OCI-LY3 (cell line): Measurements from ENCODE around the gene HSPA12A.

Experiments
- H2AFZ ChIP-seq: fragments of 200-600, 300-600 bp; shearing (Covaris generic); 2 replicates; pipeline ENCODE4 v1.6.0; 2014; ENCODE audit warnings: antibody characterized with exemption, low read depth, low read length
- H3K27ac ChIP-seq: fragments of 200-600, 300-600 bp; sonication (generic); 2 replicates; pipeline ENCODE4 v1.5.1; 2014; ENCODE audit warnings: mild to moderate bottlenecking, low read length, moderate library complexity, mixed read lengths
- H3K27me3 ChIP-seq: fragments of 200-600, 300-600 bp; sonication (generic); 2 replicates; pipeline ENCODE4 v1.6.1; 2014; ENCODE audit warnings: low read depth, low read length, mixed read lengths
- H3K36me3 ChIP-seq: fragments of 200-600, 300-600 bp; sonication (generic); replicated peaks from 2 replicates; pipeline ENCODE3; 2014; ENCODE audit warnings: low read depth, low read length, mixed read lengths
- H3K4me1 ChIP-seq: fragments of 300-600, 200-600 bp; sonication (generic); 2 replicates; pipeline ENCODE4 v1.6.1; 2014; ENCODE audit warnings: low read length, mixed read lengths
- H3K4me2 ChIP-seq: fragments of 200-600, 300-600 bp; sonication (generic); 2 replicates; pipeline ENCODE4 v1.6.1; 2014; ENCODE audit warnings: low read length, mixed read lengths
- H3K4me3 ChIP-seq: fragments of 300-600, 200-600 bp; sonication (generic); 2 replicates; pipeline ENCODE4 v1.5.1; 2014; ENCODE audit warnings: antibody characterized with exemption, mild to moderate bottlenecking, low read length, moderate library complexity
- H3K79me2 ChIP-seq: fragments of 300-600, 200-600 bp; shearing (Covaris generic); 2 replicates; pipeline ENCODE4 v1.6.1; 2014; ENCODE audit warnings: mild to moderate bottlenecking, low read length, mixed read lengths
- H3K9ac ChIP-seq: fragments of 300-600, 200-600 bp; shearing (Covaris generic); 2 replicates; pipeline ENCODE4 v1.6.0; 2014; ENCODE audit warnings: mild to moderate bottlenecking, low read length, moderate library complexity
- H3K9me3 ChIP-seq: fragments of 200-600, 300-600 bp; shearing (Covaris generic); 2 replicates; pipeline ENCODE4 v1.6.1; 2014; ENCODE audit warnings: low read length, mixed read lengths; ENCODE audit not compliant: insufficient read depth
- H4K20me1 ChIP-seq: fragments of 200-600, 300-600 bp; sonication (generic); 2 replicates; pipeline ENCODE4 v1.6.1; 2016; ENCODE audit warnings: low read length, mixed read lengths; ENCODE audit not compliant: insufficient read depth
- CTCF ChIP-seq: fragments of 200-600, 300-600 bp; sonication (generic); IDR thresholded peaks from 2 replicates; pipeline ENCODE4 v1.5.1; 2014; ENCODE audit warnings: antibody characterized with exemption, low read length, low read depth
- EZH2phosphoT487 ChIP-seq: fragments of 200-600 bp; shearing (Covaris generic); IDR thresholded peaks from 2 replicates; pipeline ENCODE4 v1.6.1; 2018; ENCODE audit warnings: antibody characterized with exemption, mixed run types, low read depth

The HSPA12A gene

GRCh38 chr10:116689744-116690143 lies 52.6 kb downstream of the HSPA12A start:
- H4K20me1 ChIP-seq, result no peaks in the 10 kb centered on the region
- TF ChIP-seq CTCF (no peak), EZH2phosphoT487 (no peak)
- H3K79me2 ChIP-seq, result no peaks in the 10 kb centered on the region
- no peaks in the 10 kb centered on the region for H3K9me3 ChIP-seq
- H2AFZ ChIP-seq, result no peak overlapping the region
- H3K4me3 ChIP-seq, result no peak overlapping the region
- H3K9ac ChIP-seq, result no peak overlapping the region
- H3K27ac ChIP-seq, result no peak overlapping the region
- no peak overlapping the region for H3K4me2 ChIP-seq
- no peaks in the 10 kb centered on the region for H3K4me1 ChIP-seq
- H3K36me3 ChIP-seq, result no peaks in the 10 kb centered on the region
- no peaks in the 10 kb centered on the region for H3K27me3 ChIP-seq

- no peak overlapping the region for H3K27ac ChIP-seq
- H2AFZ ChIP-seq, result no peak overlapping the region
- no peak for TF ChIP-seq CTCF
- TF ChIP-seq EZH2phosphoT487, result no peak
- H3K36me3 ChIP-seq, result no peaks in the 10 kb centered on the region
- no peak overlapping the region for H3K9ac ChIP-seq
- H3K79me2 ChIP-seq, result no peaks in the 10 kb centered on the region
- no peak overlapping the region for H3K4me3 ChIP-seq
- no peaks in the 10 kb centered on the region for H4K20me1 ChIP-seq
- H3K9me3 ChIP-seq, result no peaks in the 10 kb centered on the region
- H3K27me3 ChIP-seq, result no peaks in the 10 kb centered on the region
- H3K4me1 ChIP-seq, result no peaks in the 10 kb centered on the region
- no peak overlapping the region for H3K4me2 ChIP-seq
Observed at GRCh38 chr10:116688741-116689495, 53.4 kb downstream of the HSPA12A start.

GRCh38 chr10:116688241-116688711 lies 54.1 kb downstream of the HSPA12A start:
- H3K27me3 ChIP-seq, result no peaks in the 10 kb centered on the region
- no peaks in the 10 kb centered on the region for H4K20me1 ChIP-seq
- no peaks in the 10 kb centered on the region for H3K9me3 ChIP-seq
- TF ChIP-seq CTCF (no peak), EZH2phosphoT487 (no peak)
- H3K79me2 ChIP-seq, result no peaks in the 10 kb centered on the region
- H3K27ac ChIP-seq, result no peak overlapping the region
- no peak overlapping the region for H3K9ac ChIP-seq
- H2AFZ ChIP-seq, result no peak overlapping the region
- H3K4me1 ChIP-seq, result no peaks in the 10 kb centered on the region
- no peaks in the 10 kb centered on the region for H3K36me3 ChIP-seq
- no peak overlapping the region for H3K4me2 ChIP-seq
- no peak overlapping the region for H3K4me3 ChIP-seq

- no peak for TF ChIP-seq EZH2phosphoT487
- no peak for TF ChIP-seq CTCF
- Histone ChIP-seq H3K27me3 (no peaks in the 10 kb centered on the region), H3K27ac (no peak overlapping the region), H4K20me1 (no peaks in the 10 kb centered on the region), H3K4me1 (no peaks in the 10 kb centered on the region), H3K4me3 (no peak overlapping the region), H3K9ac (no peak overlapping the region), H3K36me3 (no peaks in the 10 kb centered on the region), H3K4me2 (no peak overlapping the region), H3K79me2 (no peaks in the 10 kb centered on the region), H3K9me3 (no peaks in the 10 kb centered on the region), H2AFZ (no peak overlapping the region)
Observed at GRCh38 chr10:116687633-116688032, 54.7 kb downstream of the HSPA12A start.
